ENCODE data around the gene PFKM.

PFKM gene

GRCh38 chr12:48072266-48072665 is 46.9 kb upstream of the PFKM start:
- TF ChIP-seq FOXP2 (optimal IDR thresholded peaks at IDR 0.05; ENCODE audit: borderline replicate concordance, extremely low read depth, extremely low read length, insufficient read depth), result no peak

GRCh38 chr12:48074266-48074665 is 44.9 kb upstream of the PFKM start:
- TF ChIP-seq SIN3A (IDR thresholded peaks at IDR 0.05; ENCODE audit: borderline replicate concordance, insufficient read depth, low read length) (no peak), FOXP2 (optimal IDR thresholded peaks at IDR 0.05; ENCODE audit: borderline replicate concordance, extremely low read depth, extremely low read length, insufficient read depth) (no peak), TAF1 (IDR thresholded peaks at IDR 0.05; ENCODE audit: borderline replicate concordance, insufficient read depth, low read length) (no peak), POLR2AphosphoS5 (IDR thresholded peaks at IDR 0.05; ENCODE audit: low read depth, low read length) (no peak)

- no peak for TF ChIP-seq TAF1 (IDR thresholded peaks at IDR 0.05; ENCODE audit: borderline replicate concordance, insufficient read depth, low read length)
- TF ChIP-seq SIN3A (IDR thresholded peaks at IDR 0.05; ENCODE audit: borderline replicate concordance, insufficient read depth, low read length), result no peak
- TF ChIP-seq POLR2AphosphoS5 (IDR thresholded peaks at IDR 0.05; ENCODE audit: low read depth, low read length), result no peak
Measured at GRCh38 chr12:48075832-48076231, 43.3 kb upstream of the PFKM start.

GRCh38 chr12:48077111-48077510 is 42.1 kb upstream of the PFKM start:
- TF ChIP-seq FOXP2 (optimal IDR thresholded peaks at IDR 0.05; ENCODE audit: borderline replicate concordance, extremely low read depth, extremely low read length, insufficient read depth), result no peak
- TF ChIP-seq REST (IDR thresholded peaks at IDR 0.05; ENCODE audit: insufficient read depth in 1 of 2, low read depth in 2 of 2, low read length in 2 of 2), result no peak
- no peak for TF ChIP-seq SIN3A (IDR thresholded peaks at IDR 0.05; ENCODE audit: borderline replicate concordance, insufficient read depth, low read length)
- TF ChIP-seq POLR2AphosphoS5 (IDR thresholded peaks at IDR 0.05; ENCODE audit: low read depth, low read length), result no peak
- no peak for TF ChIP-seq TAF1 (IDR thresholded peaks at IDR 0.05; ENCODE audit: borderline replicate concordance, insufficient read depth, low read length)

- no peak for TF ChIP-seq REST (IDR thresholded peaks at IDR 0.05; ENCODE audit: insufficient read depth in 1 of 2, low read depth in 2 of 2, low read length in 2 of 2)
- no peak for TF ChIP-seq TAF1 (IDR thresholded peaks at IDR 0.05; ENCODE audit: borderline replicate concordance, insufficient read depth, low read length)
- no peak for TF ChIP-seq FOXP2 (optimal IDR thresholded peaks at IDR 0.05; ENCODE audit: borderline replicate concordance, extremely low read depth, extremely low read length, insufficient read depth)
- TF ChIP-seq SIN3A (IDR thresholded peaks at IDR 0.05; ENCODE audit: borderline replicate concordance, insufficient read depth, low read length), result no peak
- no peak for TF ChIP-seq POLR2AphosphoS5 (IDR thresholded peaks at IDR 0.05; ENCODE audit: low read depth, low read length)
Measured at GRCh38 chr12:48078901-48079300, 40.3 kb upstream of the PFKM start.

GRCh38 chr12:48080285-48080684 is 38.9 kb upstream of the PFKM start:
- TF ChIP-seq SIN3A (IDR thresholded peaks at IDR 0.05; ENCODE audit: borderline replicate concordance, insufficient read depth, low read length), result no peak
- no peak for TF ChIP-seq POLR2AphosphoS5 (IDR thresholded peaks at IDR 0.05; ENCODE audit: low read depth, low read length)
- no peak for TF ChIP-seq TAF1 (IDR thresholded peaks at IDR 0.05; ENCODE audit: borderline replicate concordance, insufficient read depth, low read length)
- TF ChIP-seq REST (IDR thresholded peaks at IDR 0.05; ENCODE audit: insufficient read depth in 1 of 2, low read depth in 2 of 2, low read length in 2 of 2), result no peak
- no peak for TF ChIP-seq FOXP2 (optimal IDR thresholded peaks at IDR 0.05; ENCODE audit: borderline replicate concordance, extremely low read depth, extremely low read length, insufficient read depth)

- TF ChIP-seq FOXP2 (optimal IDR thresholded peaks at IDR 0.05; ENCODE audit: borderline replicate concordance, extremely low read depth, extremely low read length, insufficient read depth) (no peak), TAF1 (IDR thresholded peaks at IDR 0.05; ENCODE audit: borderline replicate concordance, insufficient read depth, low read length) (no peak), SIN3A (IDR thresholded peaks at IDR 0.05; ENCODE audit: borderline replicate concordance, insufficient read depth, low read length) (no peak), POLR2AphosphoS5 (IDR thresholded peaks at IDR 0.05; ENCODE audit: low read depth, low read length) (no peak), REST (IDR thresholded peaks at IDR 0.05; ENCODE audit: insufficient read depth in 1 of 2, low read depth in 2 of 2, low read length in 2 of 2) (no peak)
Measured at GRCh38 chr12:48080821-48081220, 38.3 kb upstream of the PFKM start.

Data from PFSK-1 (cell line).